Stimulated activated CD4-positive, alpha-beta T cell treated with anti-CD3 and anti-CD28 coated beads, Interleukin-2, amount 100 ng/mL, for 4 hours (primary cell): ENCODE data around the gene CRAMP1.

Experiments used
- DNase-seq: peaks from one replicate; pipeline ENCODE4 v3.0.0-alpha.2; 2020; ENCODE audit warnings: low read depth

Gene CRAMP1

GRCh38 chr16:1601489-1601888, 10.7 kb upstream of the CRAMP1 start:
- DNase-seq = no peak

GRCh38 chr16:1602285-1602684, 9.9 kb upstream of the CRAMP1 start:
- DNase-seq = no peak

- DNase-seq = no peak
Measured at GRCh38 chr16:1606774-1607173, 5.4 kb upstream of the CRAMP1 start.

GRCh38 chr16:1607971-1608370, 4.2 kb upstream of the CRAMP1 start:
- DNase-seq = no peak

- peak; percentile 85 for DNase-seq
Measured at GRCh38 chr16:1610071-1610898, 1.9 kb upstream of the CRAMP1 start.

GRCh38 chr16:1610899-1611632, 1.1 kb upstream of the CRAMP1 start:
- DNase-seq = no peak

GRCh38 chr16:1613211-1613622, 1.1 kb downstream of the CRAMP1 start:
- DNase-seq = no peak

GRCh38 chr16:1613728-1614455, 1.7 kb downstream of the CRAMP1 start:
- DNase-seq = no peak

- DNase-seq = no peak
Measured at GRCh38 chr16:1614456-1615102, 2.4 kb downstream of the CRAMP1 start.

- no peak for DNase-seq
Measured at GRCh38 chr16:1615761-1616160, 3.6 kb downstream of the CRAMP1 start.

GRCh38 chr16:1619976-1620375, 7.8 kb downstream of the CRAMP1 start:
- no peak for DNase-seq

- no peak for DNase-seq
Measured at GRCh38 chr16:1620391-1620790, 8.2 kb downstream of the CRAMP1 start.

- DNase-seq = no peak
Measured at GRCh38 chr16:1621851-1622250, 9.7 kb downstream of the CRAMP1 start.

- no peak for DNase-seq
Measured at GRCh38 chr16:1626327-1626726, 14.2 kb downstream of the CRAMP1 start.

GRCh38 chr16:1626776-1627175, 14.6 kb downstream of the CRAMP1 start:
- no peak for DNase-seq

- DNase-seq = no peak
Measured at GRCh38 chr16:1630450-1631213, 18.5 kb downstream of the CRAMP1 start.

- DNase-seq = no peak
Measured at GRCh38 chr16:1631230-1631629, 19.1 kb downstream of the CRAMP1 start.

GRCh38 chr16:1631931-1632637, 19.9 kb downstream of the CRAMP1 start:
- no peak for DNase-seq

GRCh38 chr16:1632638-1632970, 20.4 kb downstream of the CRAMP1 start:
- no peak for DNase-seq

- DNase-seq = no peak
Measured at GRCh38 chr16:1633310-1633709, 21.1 kb downstream of the CRAMP1 start.

GRCh38 chr16:1634541-1634940, 22.4 kb downstream of the CRAMP1 start:
- no peak for DNase-seq
